T47D (cell line): Measurements from ENCODE around the gene SLC48A1.
A peak's percentile ranks its signal among the peaks of the same experiment; 100 is the strongest.

Experiments used
- DNase-seq, 2 experiments: peaks; one replicate each; pipeline versions ENCODE4 v3.0.0 to v3.0.0-alpha.2; 2011 to 2012; ENCODE audit warnings: low read depth in 1 of 2, low spot score in 1 of 2
- JUND ChIP-seq: IDR thresholded peaks from 2 replicates; pipeline ENCODE4 v1.6.1; 2012; ENCODE audit warnings: low read depth
- in situ Hi-C: cut with HindIII; loops from 2 replicates; pipeline ENCODE4 v1.10.0; 2016; ENCODE audit warnings: low sequenced_read_pairs, low pct_unique_long_range_greater_than_20kb

SLC48A1 gene

GRCh38 chr12:47755655-47756562 lies 17.1 kb upstream of the SLC48A1 start:
- no peak for DNase-seq

GRCh38 chr12:47757364-47757839 lies 15.6 kb upstream of the SLC48A1 start:
- TF ChIP-seq JUND, result no peak
- no peak for DNase-seq
- in situ Hi-C loops, result no loop called here

More at GRCh38 chr12:47755655-47756562, 17.1 kb upstream of the SLC48A1 start:
- TF ChIP-seq JUND, result no peak
- in situ Hi-C loops, result no loop called here

- in situ Hi-C loops, result no loop called here
- DNase-seq, result peak in 1 of 2 experiments; percentile 59
- no peak for TF ChIP-seq JUND
Observed at GRCh38 chr12:47757840-47758583, 15.0 kb upstream of the SLC48A1 start.

GRCh38 chr12:47758584-47758833 lies 14.5 kb upstream of the SLC48A1 start:
- no peak for TF ChIP-seq JUND
- no peak for DNase-seq
- in situ Hi-C loops, result no loop called here

- in situ Hi-C loops, result no loop called here
- DNase-seq, result peak; percentile 90 to 93
- no peak for TF ChIP-seq JUND
Observed at GRCh38 chr12:47758834-47759690, 14.0 kb upstream of the SLC48A1 start, which contains the start of gene RAPGEF3. TSS of gene RAPGEF3 (minus strand) at chr12:47758880. CDS start at chr12:47758556, 324 bp downstream.

- in situ Hi-C loops, result no loop called here
- TF ChIP-seq JUND, result no peak
Observed at GRCh38 chr12:47762850-47763465, 10.1 kb upstream of the SLC48A1 start.

GRCh38 chr12:47763481-47764346 lies 9.3 kb upstream of the SLC48A1 start:
- in situ Hi-C loops, result no loop called here
- peak in 1 of 2 experiments; percentile 45 for DNase-seq
- TF ChIP-seq JUND, result no peak

More at GRCh38 chr12:47762850-47763465, 10.1 kb upstream of the SLC48A1 start:
- no peak for DNase-seq

GRCh38 chr12:47766502-47767215 lies 6.4 kb upstream of the SLC48A1 start:
- DNase-seq, result no peak
- in situ Hi-C loops, result no loop called here
- TF ChIP-seq JUND, result no peak

GRCh38 chr12:47767216-47767724 lies 5.8 kb upstream of the SLC48A1 start:
- TF ChIP-seq JUND, result no peak
- peak; percentile 79 to 92 for DNase-seq
- in situ Hi-C loops, result no loop called here

GRCh38 chr12:47768323-47768811 lies 4.7 kb upstream of the SLC48A1 start:
- DNase-seq, result peak in 1 of 2 experiments; percentile 83
- no peak; the same call in 1 of the 2 replicates for TF ChIP-seq JUND
- in situ Hi-C loops, result no loop called here
